Measurements from ENCODE around the gene MTMR3.

MTMR3 gene

DNA sequence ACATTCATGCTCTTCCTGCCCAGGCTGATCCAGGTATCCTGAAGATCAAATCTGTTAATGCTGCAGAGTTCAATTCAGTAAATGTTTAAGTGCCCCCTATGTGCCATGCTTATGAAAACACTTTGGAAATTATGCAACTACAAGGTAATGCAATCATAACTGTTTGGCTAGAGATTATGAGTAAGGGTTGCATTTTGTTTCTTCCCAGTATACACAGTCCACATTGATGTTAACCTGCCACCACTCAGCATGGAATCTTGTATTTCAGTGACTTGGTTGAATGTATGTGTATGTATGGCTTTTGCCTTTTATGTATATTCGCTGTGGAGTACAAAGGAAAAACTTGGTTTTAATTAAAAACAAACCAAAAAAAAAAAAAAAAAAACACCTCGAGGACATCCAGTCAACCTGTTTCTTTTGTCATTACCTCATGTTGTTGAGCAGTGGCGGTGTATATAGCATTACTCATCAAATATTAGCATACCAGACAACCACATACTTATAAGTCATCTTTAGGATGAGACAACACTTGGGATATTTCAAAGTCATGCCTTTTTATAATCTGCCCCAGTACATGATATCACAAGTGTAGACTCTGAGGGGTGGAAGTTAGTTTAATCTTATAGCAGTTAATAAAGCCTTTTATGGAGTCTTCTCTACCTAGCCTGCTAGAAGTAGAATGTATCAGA lies 111.2 kb downstream of the MTMR3 start:
- no peaks in the 10 kb centered on the region for H3K9me3 Mint-ChIP-seq
- peaks cover 33% of the 10 kb centered on the region for H3K4me1 Mint-ChIP-seq
- H3K27me3 Mint-ChIP-seq (ENCODE audit: low read depth) = no peaks in the 10 kb centered on the region
- peak overlapping the region in 1 of 3 experiments; percentile 43 for H3K27ac Mint-ChIP-seq
- TF ChIP-seq, protein P1, sequence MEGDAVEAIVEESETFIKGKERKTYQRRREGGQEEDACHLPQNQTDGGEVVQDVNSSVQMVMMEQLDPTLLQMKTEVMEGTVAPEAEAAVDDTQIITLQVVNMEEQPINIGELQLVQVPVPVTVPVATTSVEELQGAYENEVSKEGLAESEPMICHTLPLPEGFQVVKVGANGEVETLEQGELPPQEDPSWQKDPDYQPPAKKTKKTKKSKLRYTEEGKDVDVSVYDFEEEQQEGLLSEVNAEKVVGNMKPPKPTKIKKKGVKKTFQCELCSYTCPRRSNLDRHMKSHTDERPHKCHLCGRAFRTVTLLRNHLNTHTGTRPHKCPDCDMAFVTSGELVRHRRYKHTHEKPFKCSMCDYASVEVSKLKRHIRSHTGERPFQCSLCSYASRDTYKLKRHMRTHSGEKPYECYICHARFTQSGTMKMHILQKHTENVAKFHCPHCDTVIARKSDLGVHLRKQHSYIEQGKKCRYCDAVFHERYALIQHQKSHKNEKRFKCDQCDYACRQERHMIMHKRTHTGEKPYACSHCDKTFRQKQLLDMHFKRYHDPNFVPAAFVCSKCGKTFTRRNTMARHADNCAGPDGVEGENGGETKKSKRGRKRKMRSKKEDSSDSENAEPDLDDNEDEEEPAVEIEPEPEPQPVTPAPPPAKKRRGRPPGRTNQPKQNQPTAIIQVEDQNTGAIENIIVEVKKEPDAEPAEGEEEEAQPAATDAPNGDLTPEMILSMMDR (IDR thresholded peaks at IDR 0.05; ENCODE audit: unreplicated experiment in 3 of 3) = no peak
- H3K36me3 Mint-ChIP-seq (ENCODE audit: low read depth) = peaks cover 49% of the 10 kb centered on the region
- H3K4me3 Mint-ChIP-seq = no peak overlapping the region

DNA sequence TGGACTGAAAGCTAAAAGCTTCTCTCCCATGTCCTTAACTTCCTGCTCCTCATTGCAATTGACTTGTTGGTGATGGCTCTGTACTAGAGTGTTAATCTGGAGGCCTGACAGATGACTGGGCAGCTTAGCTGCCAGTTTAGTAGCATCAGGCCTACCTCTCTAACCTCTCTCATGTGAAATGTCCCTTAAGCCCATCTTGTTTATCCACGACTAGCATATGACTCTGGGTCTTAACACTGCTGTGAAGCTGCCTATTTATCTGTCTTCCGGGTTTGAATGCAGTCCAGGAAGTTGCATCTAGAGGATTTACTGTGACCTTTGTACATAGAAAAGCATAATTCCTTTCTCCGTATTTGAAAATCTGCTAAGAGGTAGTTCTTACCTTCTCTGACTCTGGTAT lies 112.0 kb downstream of the MTMR3 start:
- no peaks in the 10 kb centered on the region for H3K9me3 Mint-ChIP-seq
- H3K4me3 Mint-ChIP-seq = no peak overlapping the region
- H3K36me3 Mint-ChIP-seq (ENCODE audit: low read depth) = peaks cover 45% of the 10 kb centered on the region
- no peaks in the 10 kb centered on the region for H3K27me3 Mint-ChIP-seq (ENCODE audit: low read depth)
- TF ChIP-seq, protein P1 (IDR thresholded peaks at IDR 0.05; ENCODE audit: unreplicated experiment in 3 of 3) = no peak
- peak overlapping the region; percentile 34 to 83 (median 46) for H3K27ac Mint-ChIP-seq
- H3K4me1 Mint-ChIP-seq = peaks cover 33% of the 10 kb centered on the region

DNA sequence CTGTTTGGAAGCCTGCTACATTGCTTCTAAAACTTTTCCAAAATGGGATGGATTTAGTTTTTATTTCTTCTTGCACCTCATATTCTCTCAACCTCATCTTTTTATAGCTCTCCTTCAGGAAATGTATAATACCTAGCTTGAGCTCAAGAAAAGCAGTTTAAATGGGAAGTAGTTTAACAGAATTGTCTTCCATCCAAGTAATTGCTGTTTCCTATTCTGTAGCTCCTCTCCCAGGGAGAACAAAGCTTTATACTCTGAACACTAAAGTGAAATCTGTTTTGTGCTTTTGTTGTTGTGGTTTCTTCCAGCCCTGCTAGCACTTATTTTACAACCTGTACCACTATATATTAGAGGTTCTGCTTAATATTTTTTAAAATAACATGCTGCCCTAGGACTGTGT lies 114.1 kb downstream of the MTMR3 start:
- Mint-ChIP-seq H3K36me3 (ENCODE audit: low read depth) (peaks cover 47% of the 10 kb centered on the region), H3K9me3 (no peaks in the 10 kb centered on the region), H3K4me3 (no peak overlapping the region), H3K27ac (no peak overlapping the region), H3K4me1 (peaks cover 37% of the 10 kb centered on the region), H3K27me3 (ENCODE audit: low read depth) (no peaks in the 10 kb centered on the region)
- TF ChIP-seq, protein P1 (IDR thresholded peaks at IDR 0.05; ENCODE audit: unreplicated experiment in 3 of 3) = no peak

DNA sequence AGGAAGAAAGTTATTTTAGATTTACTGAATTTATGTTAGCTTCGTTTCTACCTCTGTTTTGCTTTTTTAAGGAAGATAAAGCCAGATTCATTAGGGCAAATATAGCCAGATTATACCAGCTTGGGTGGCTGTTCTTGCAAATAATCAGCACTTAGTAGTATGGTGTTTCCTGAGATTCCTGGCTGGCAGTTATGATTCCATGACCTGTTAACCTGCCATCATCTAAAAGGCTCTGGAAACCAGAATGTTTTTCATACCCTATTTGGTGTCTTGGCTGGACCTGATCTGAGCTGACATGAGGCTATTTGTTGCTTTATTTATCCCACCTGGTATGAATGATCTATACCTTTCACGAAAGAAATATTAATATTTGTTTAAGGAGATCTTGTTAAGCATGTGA lies 114.5 kb downstream of the MTMR3 start:
- Mint-ChIP-seq H3K27me3 (ENCODE audit: low read depth) (no peaks in the 10 kb centered on the region), H3K27ac (peak overlapping the region in 1 of 3 experiments; percentile 45), H3K9me3 (no peaks in the 10 kb centered on the region), H3K36me3 (ENCODE audit: low read depth) (peaks cover 47% of the 10 kb centered on the region), H3K4me1 (peaks cover 33% of the 10 kb centered on the region), H3K4me3 (no peak overlapping the region)
- TF ChIP-seq, protein P1 (IDR thresholded peaks at IDR 0.05; ENCODE audit: unreplicated experiment in 3 of 3) = no peak

DNA sequence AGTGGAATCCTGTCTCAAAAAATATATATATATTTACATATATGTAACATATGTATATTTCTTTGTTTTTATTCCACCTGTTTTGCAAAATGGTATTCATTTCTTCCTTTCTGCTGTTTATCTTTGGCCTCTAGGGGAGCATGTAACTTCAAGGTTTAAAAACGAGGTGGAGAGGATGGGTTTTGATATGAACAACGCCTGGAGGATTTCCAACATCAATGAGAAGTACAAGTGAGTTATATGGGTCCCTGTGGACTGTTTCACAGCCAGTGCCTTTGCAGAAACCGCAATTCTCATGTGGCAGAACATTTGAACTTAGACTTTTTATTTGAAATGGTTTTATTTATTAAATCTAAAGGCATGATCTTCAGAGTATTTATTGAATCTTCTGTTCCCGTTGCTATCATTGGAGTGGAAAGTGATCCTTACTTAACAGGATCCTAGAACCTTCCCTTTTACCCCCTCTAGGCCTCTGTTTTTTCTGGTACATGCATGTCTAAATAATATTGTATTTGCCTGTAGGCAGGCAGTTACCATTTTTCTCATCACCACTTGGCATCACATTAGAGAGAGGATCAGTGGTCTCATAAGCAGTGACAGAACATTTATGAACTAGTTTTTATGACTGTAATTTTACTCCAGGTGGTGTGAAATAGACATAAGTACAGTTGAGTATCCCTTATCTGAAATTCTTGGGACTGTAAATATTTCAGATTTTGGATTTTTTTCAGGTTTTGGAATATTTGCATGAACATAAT lies 115.8 kb downstream of the MTMR3 start:
- no peaks in the 10 kb centered on the region for H3K9me3 Mint-ChIP-seq
- H3K27ac Mint-ChIP-seq = no peak overlapping the region
- no peak overlapping the region for H3K4me3 Mint-ChIP-seq
- H3K27me3 Mint-ChIP-seq (ENCODE audit: low read depth) = no peaks in the 10 kb centered on the region
- peaks cover 29% of the 10 kb centered on the region for H3K4me1 Mint-ChIP-seq
- H3K36me3 Mint-ChIP-seq (ENCODE audit: low read depth) = peaks cover 49% of the 10 kb centered on the region
- TF ChIP-seq, protein P1 (IDR thresholded peaks at IDR 0.05; ENCODE audit: unreplicated experiment in 3 of 3) = no peak
